PFSK-1 (cell line): ENCODE measurements around the gene ACADL.

Experiments used
- POLR2AphosphoS5 ChIP-seq: IDR thresholded peaks from 2 replicates; pipeline ENCODE4 v1.6.1; 2012; ENCODE audit warnings: low read depth, mild to moderate bottlenecking, control low read depth, low read length, moderate library complexity
- REST ChIP-seq, 2 experiments: IDR thresholded peaks; 2 replicates each; pipeline versions ENCODE4 v1.6.1 to v1.8.0; 2011 to 2012; ENCODE audit warnings: low read depth in 2 of 2, low read length in 2 of 2, control low read depth in 1 of 2, inconsistent platforms in 1 of 2, mild to moderate bottlenecking in 1 of 2, moderate library complexity in 1 of 2; ENCODE audit not compliant: insufficient read depth in 1 of 2

- TF ChIP-seq POLR2AphosphoS5 = no peak
- no peak for TF ChIP-seq REST (IDR thresholded peaks at IDR 0.05; ENCODE audit: insufficient read depth in 1 of 2, low read depth in 2 of 2, low read length in 2 of 2)
Measured at GRCh38 chr2:210147614-210148013, 77.6 kb downstream of the ACADL start.
